Amniotic epithelial cell (primary cell): ENCODE results near the gene DHH.
A peak's percentile ranks its signal among the peaks of the same experiment; 100 is the strongest.

ENCODE experiments used
- DNase-seq: peaks from one replicate; pipeline ENCODE4 v3.0.0-alpha.2; 2010; ENCODE audit warnings: low read depth

Gene DHH

GRCh38 chr12:49109641-49110463 lies 15.3 kb upstream of the DHH start:
- no peak for DNase-seq

- DNase-seq: peak; percentile 90
Observed at GRCh38 chr12:49108958-49109404, 14.4 kb upstream of the DHH start.

- DNase-seq: no peak
Observed at GRCh38 chr12:49105504-49106084, 11.0 kb upstream of the DHH start.

- no peak for DNase-seq
Observed at GRCh38 chr12:49104822-49105221, 10.2 kb upstream of the DHH start.

- DNase-seq: no peak
Observed at GRCh38 chr12:49100380-49100779, 5.8 kb upstream of the DHH start.

GRCh38 chr12:49098703-49099102 lies 4.1 kb upstream of the DHH start:
- no peak for DNase-seq

- peak; percentile 38 for DNase-seq
Observed at GRCh38 chr12:49098035-49098451, 3.4 kb upstream of the DHH start.

GRCh38 chr12:49097381-49097780 lies 2.8 kb upstream of the DHH start:
- no peak for DNase-seq

- DNase-seq: no peak
Observed at GRCh38 chr12:49094975-49095365, 369 bp upstream of the DHH start.

GRCh38 chr12:49093792-49094159 lies 825 bp downstream of the DHH start:
- DNase-seq: no peak

GRCh38 chr12:49092816-49093406 lies 1.7 kb downstream of the DHH start:
- no peak for DNase-seq

GRCh38 chr12:49092086-49092815 lies 2.4 kb downstream of the DHH start:
- peak; percentile 77 for DNase-seq

GRCh38 chr12:49091836-49092085 lies 2.8 kb downstream of the DHH start:
- DNase-seq: no peak

- no peak for DNase-seq
Observed at GRCh38 chr12:49091056-49091835, 3.4 kb downstream of the DHH start.

GRCh38 chr12:49089821-49090773 lies 4.5 kb downstream of the DHH start:
- peak; percentile 67 for DNase-seq

GRCh38 chr12:49088932-49089330 lies 5.7 kb downstream of the DHH start:
- DNase-seq: no peak

- DNase-seq: peak; percentile 95
Observed at GRCh38 chr12:49088150-49088931, 6.3 kb downstream of the DHH start.

GRCh38 chr12:49086116-49086515 lies 8.5 kb downstream of the DHH start:
- DNase-seq: peak; percentile 80

GRCh38 chr12:49084438-49084837 lies 10.2 kb downstream of the DHH start:
- DNase-seq: no peak

GRCh38 chr12:49079793-49080192 lies 14.8 kb downstream of the DHH start:
- DNase-seq: no peak
